AG09309 (cell line): Measurements from ENCODE around the gene KIAA0040.

Source experiments
- DNase-seq: peaks from one replicate; pipeline ENCODE4 v3.0.0-alpha.2; 2010; ENCODE audit warnings: low read depth
- H3K4me3 ChIP-seq: 2 replicates; pipeline ENCODE4 v1.5.1; 2011; ENCODE audit warnings: mild to moderate bottlenecking, low read depth, low read length, moderate library complexity; ENCODE audit not compliant: control insufficient read depth
- TF ChIP-seq, protein P1 (sequence below): IDR thresholded peaks from 2 replicates; pipeline ENCODE4 v1.5.1; 2011; ENCODE audit warnings: mild to moderate bottlenecking, low read depth, low read length, inconsistent platforms; ENCODE audit not compliant: insufficient read depth, control insufficient read depth; ENCODE audit errors: missing control alignments

Gene KIAA0040

DNA sequence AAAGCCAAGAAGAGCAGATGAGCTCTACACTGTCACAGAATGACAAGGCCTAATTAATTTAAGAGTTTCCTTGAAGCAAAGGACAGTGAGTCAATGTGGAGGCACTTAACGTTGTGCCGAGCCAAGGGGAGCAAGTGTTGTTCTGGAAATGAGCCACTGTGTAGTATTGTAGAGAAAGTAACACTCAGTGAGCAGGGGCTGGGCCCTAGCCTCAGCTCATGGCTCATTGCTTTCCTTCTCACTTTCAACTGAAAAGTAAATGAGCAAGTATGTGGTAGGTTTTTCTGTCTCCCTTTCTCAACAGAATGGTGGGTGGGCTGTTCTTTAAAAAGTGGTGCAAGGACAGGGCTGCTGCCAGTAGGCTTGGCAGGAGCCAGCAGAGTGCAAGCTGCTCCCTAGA, 11.8 kb upstream of the KIAA0040 start:
- TF ChIP-seq, protein P1, sequence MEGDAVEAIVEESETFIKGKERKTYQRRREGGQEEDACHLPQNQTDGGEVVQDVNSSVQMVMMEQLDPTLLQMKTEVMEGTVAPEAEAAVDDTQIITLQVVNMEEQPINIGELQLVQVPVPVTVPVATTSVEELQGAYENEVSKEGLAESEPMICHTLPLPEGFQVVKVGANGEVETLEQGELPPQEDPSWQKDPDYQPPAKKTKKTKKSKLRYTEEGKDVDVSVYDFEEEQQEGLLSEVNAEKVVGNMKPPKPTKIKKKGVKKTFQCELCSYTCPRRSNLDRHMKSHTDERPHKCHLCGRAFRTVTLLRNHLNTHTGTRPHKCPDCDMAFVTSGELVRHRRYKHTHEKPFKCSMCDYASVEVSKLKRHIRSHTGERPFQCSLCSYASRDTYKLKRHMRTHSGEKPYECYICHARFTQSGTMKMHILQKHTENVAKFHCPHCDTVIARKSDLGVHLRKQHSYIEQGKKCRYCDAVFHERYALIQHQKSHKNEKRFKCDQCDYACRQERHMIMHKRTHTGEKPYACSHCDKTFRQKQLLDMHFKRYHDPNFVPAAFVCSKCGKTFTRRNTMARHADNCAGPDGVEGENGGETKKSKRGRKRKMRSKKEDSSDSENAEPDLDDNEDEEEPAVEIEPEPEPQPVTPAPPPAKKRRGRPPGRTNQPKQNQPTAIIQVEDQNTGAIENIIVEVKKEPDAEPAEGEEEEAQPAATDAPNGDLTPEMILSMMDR, result no peak
- H3K4me3 ChIP-seq, result no peak overlapping the region
- no peak for DNase-seq

DNA sequence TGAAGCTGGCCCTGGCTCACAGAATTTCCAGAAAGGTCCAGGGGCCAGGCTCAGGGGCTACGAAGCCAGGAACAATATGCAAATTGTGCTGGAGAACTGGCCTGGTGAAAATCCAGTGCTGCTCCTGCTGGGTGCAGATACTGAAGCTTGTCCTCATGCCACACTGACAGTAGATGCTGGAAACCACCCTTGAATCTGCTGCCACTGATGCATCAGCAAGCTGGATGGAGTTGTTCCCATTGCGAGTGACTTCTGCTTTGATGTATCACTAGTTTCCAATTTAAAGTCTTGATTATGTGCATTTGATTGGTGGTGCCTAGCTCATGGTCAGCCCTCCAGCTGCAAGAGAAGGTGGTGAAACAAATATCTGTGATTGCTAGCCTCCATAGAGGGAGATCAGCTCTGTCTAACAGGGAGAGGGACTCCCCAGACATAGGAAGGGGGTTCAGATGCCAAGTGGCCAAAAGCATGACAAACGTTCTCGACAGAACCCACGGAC, 11.0 kb upstream of the KIAA0040 start:
- no peak overlapping the region for H3K4me3 ChIP-seq
- DNase-seq, result no peak
- TF ChIP-seq, protein P1, result no peak

DNA sequence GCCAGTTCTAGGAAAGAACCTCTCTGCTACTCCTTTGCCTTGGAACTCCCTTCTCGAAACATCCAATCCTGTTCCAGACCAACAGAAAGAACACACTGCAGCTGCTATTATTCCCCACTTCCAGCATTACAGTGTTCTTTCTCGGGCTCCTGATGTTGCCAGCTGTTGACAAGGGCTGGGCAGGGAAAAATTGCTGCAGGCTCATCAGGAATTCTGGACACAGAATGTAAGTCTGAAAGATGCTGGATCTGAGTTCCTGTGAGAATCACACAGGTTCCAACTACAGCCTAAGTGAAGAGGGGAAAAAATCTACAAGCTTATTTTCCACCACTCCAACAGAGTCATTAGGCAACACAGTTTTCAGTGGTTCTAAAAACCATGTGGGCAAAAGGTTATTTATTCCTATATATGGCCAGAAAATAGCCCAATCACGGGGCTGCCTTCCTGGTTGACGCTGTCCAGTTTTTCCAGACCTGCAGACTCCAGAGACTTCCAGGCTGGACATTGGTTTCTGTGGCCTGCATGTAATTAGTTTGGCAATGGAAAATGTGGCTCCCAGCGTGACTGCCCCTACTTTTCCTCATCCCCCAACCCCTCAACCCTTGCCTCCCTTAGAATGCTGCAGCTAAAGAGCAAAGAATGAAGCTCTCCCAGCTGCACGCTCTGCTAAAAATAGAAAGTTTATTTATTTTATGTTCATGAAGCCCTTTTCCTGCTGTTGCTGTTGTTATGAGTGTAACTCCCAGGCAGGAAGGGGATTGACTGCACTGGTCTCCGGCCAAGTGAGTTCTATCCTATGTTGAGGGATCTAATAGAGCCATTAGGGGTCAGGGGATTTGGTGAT, 8.3 kb upstream of the KIAA0040 start:
- no peak overlapping the region for H3K4me3 ChIP-seq
- no peak for DNase-seq
- TF ChIP-seq, protein P1, result no peak

DNA sequence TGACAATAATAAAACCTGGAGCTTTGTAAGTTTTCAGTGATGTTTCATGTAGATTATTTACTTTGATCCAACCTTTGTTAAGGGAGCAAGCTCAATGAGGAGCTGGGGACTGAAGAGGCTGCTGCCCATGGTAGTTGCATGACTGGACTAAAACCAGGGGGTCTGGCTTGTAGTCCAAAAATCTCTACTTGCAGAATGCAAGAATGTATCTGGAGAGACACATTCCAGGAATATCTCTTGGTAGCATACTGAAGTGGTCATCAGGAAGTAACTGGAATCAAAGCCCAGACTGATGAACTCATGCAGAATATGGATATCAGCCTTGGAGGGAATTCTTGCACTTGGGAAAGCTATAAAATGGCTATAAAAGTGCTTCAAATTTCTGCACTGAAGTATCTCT, 5.8 kb upstream of the KIAA0040 start:
- no peak overlapping the region for H3K4me3 ChIP-seq
- no peak for DNase-seq
- TF ChIP-seq, protein P1, result no peak

DNA sequence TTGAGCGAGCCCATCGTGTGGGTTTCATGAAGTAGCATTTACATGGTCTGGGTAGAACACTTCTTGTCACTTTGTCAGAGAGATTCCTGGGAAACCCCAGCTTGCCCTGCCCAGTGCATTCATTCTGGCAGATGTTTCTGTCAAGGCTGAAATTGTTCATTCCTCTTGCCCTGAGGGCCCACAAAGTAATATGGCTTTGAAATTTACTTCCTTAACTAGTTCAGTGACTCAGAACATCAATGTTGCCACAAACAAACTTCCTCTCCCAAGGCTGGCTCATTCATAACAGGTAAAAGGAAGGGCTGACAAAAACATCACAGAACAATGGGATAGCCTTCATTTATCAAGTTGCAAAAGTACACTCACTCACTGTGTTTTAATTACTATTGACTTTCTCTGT, 5.0 kb upstream of the KIAA0040 start:
- no peak for DNase-seq
- TF ChIP-seq, protein P1, result no peak
- no peak overlapping the region for H3K4me3 ChIP-seq

DNA sequence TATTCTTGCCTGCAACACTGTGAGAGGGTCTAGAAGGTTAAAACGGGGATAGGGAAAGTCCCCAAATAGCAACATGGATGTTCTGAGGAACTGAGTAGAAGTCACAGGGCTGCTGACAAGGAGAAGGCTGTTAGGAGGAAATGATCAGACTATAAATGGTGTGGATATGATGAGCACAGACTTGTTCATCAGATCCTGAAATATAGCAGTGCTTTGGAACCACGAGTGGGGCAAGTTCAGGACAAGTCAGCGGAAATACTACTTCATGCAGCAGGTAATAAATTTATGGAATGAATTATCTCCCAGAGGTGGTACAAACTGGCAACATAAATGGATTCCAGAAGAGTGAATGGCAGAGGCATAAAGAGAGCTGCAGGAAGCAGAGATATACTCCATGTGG, 3.2 kb upstream of the KIAA0040 start:
- no peak for DNase-seq
- TF ChIP-seq, protein P1, result no peak
- no peak overlapping the region for H3K4me3 ChIP-seq

DNA sequence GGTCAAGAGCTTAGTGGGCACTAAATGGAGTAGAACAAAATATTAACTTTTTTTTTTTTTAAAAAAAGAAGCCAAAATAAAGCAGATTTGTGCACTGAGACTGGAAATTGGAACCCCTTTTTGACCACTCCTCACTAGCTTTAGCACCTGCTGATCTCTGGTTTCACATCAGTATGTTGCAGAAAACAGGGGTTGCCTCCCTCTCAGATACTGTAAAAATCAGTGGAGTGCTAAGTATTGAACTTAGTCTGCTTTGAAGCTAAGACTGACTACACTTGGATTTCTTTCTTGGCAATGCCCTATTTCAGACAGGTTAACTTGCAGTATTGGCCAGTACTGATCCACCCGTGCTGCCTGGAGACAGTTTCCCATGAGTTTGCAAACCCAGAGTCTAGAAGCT, 2.7 kb upstream of the KIAA0040 start:
- no peak overlapping the region for H3K4me3 ChIP-seq
- TF ChIP-seq, protein P1, result no peak
- DNase-seq, result no peak
